GM18519 (cell line): ENCODE results near the gene PPFIA3.
A peak's percentile ranks its signal among the peaks of the same experiment; 100 is the strongest.
"Not testable (repeated sequence)": the region's sequence is repeated elsewhere in the genome, so short reads cannot be mapped to it uniquely, and the experiment has no call there.

Experiments used
- ATAC-seq: cut with Tn5 transposase; IDR thresholded peaks from one replicate; pipeline ENCODE4 v1.9.1; 2021; ENCODE audit warnings: mild to moderate bottlenecking, moderate library complexity; ENCODE audit not compliant: unreplicated experiment, low FRiP score

The PPFIA3 gene

GRCh38 chr19:49121841-49122240 lies 2.5 kb downstream of the PPFIA3 start:
- not testable (repeated sequence) for ATAC-seq

- ATAC-seq, result not testable (repeated sequence)
These were observed 3.9 kb downstream of the PPFIA3 start for GRCh38 chr19:49123285-49123684.

GRCh38 chr19:49125025-49125731 lies 5.8 kb downstream of the PPFIA3 start:
- no peak for ATAC-seq

- no peak for ATAC-seq
These were observed 7.2 kb downstream of the PPFIA3 start for GRCh38 chr19:49126575-49126974.

GRCh38 chr19:49127225-49127624 lies 7.9 kb downstream of the PPFIA3 start:
- ATAC-seq, result not testable (repeated sequence)

- peak; percentile 63 for ATAC-seq
These were observed 8.6 kb downstream of the PPFIA3 start for GRCh38 chr19:49127674-49128544.

- no peak for ATAC-seq
These were observed 9.3 kb downstream of the PPFIA3 start for GRCh38 chr19:49128545-49129237.

- ATAC-seq, result no peak
These were observed 9.9 kb downstream of the PPFIA3 start for GRCh38 chr19:49129238-49129583.

- ATAC-seq, result no peak
These were observed 11.0 kb downstream of the PPFIA3 start for GRCh38 chr19:49130325-49130724.

GRCh38 chr19:49132974-49133609 lies 13.7 kb downstream of the PPFIA3 start:
- no peak for ATAC-seq

GRCh38 chr19:49133621-49134454 lies 14.5 kb downstream of the PPFIA3 start:
- ATAC-seq, result no peak

GRCh38 chr19:49135686-49136085 lies 16.3 kb downstream of the PPFIA3 start:
- ATAC-seq, result no peak

- no peak for ATAC-seq
These were observed 17.4 kb downstream of the PPFIA3 start for GRCh38 chr19:49136771-49137171.

- ATAC-seq, result no peak
These were observed 21.6 kb downstream of the PPFIA3 start for GRCh38 chr19:49140951-49141350.

GRCh38 chr19:49141352-49141751 lies 22.0 kb downstream of the PPFIA3 start:
- no peak for ATAC-seq

GRCh38 chr19:49142866-49143335 lies 23.6 kb downstream of the PPFIA3 start:
- no peak for ATAC-seq

GRCh38 chr19:49145573-49146407 lies 26.4 kb downstream of the PPFIA3 start:
- no peak for ATAC-seq

GRCh38 chr19:49146408-49146770 lies 27.0 kb downstream of the PPFIA3 start:
- not testable (repeated sequence) for ATAC-seq
